ENCODE results near the gene GSK3B. TPM values are rescaled to one million over a fixed set of nuclear protein-coding genes. Genes with fewer than 3 reads are reported as not detected.

Gene GSK3B
- total RNA-seq, 2 donors from 2014 or later = 57.3 to 59.8 TPM

- peaks cover 3% of the 10 kb centered on the region for H3K4me1 Mint-ChIP-seq
- no peak overlapping the region for H3K4me3 Mint-ChIP-seq
- H3K27ac Mint-ChIP-seq = peak overlapping the region; percentile 7
- no peak for TF ChIP-seq CTCF (conservative IDR thresholded peaks at IDR 0.05)
- Histone ChIP-seq H3K27me3 (ENCODE audit: control insufficient read depth, insufficient read depth, low read length, poor library complexity, severe bottlenecking) (no peaks in the 10 kb centered on the region), H3K9ac (ENCODE audit: extremely low read depth, low read length, poor library complexity, severe bottlenecking) (no peak overlapping the region), H3K36me3 (ENCODE audit: control insufficient read depth, insufficient read depth, low read length) (no peaks in the 10 kb centered on the region), H3K4me3 (ENCODE audit: low read length) (no peak overlapping the region), H3K9me3 (ENCODE audit: control insufficient read depth, low read length) (peaks cover 7% of the 10 kb centered on the region), H3K4me1 (ENCODE audit: control insufficient read depth, insufficient read depth, low read length) (no peaks in the 10 kb centered on the region), H3K27ac (ENCODE audit: low read depth, low read length) (no peak overlapping the region)
- DNase-seq = no peak
- peaks cover 5% of the 10 kb centered on the region for H3K9me3 Mint-ChIP-seq
- H3K27me3 Mint-ChIP-seq (ENCODE audit: insufficient read depth) = no peaks in the 10 kb centered on the region
- H3K36me3 Mint-ChIP-seq (ENCODE audit: low read depth) = no peaks in the 10 kb centered on the region
- 84% methylated on average over 2 of the region's 2 CpGs; no CpG with 5 or more reads in 1 of the 2 experiments for WGBS, 2 experiments (ENCODE audit: insufficient coverage in 1 of 2, insufficient read length in 1 of 2)
These were observed 314.4 kb downstream of the GSK3B start for GRCh38 chr3:119779731-119780383.

- Histone ChIP-seq H3K9ac (ENCODE audit: extremely low read depth, low read length, poor library complexity, severe bottlenecking) (no peak overlapping the region), H3K4me3 (ENCODE audit: low read length) (no peak overlapping the region), H3K4me1 (ENCODE audit: control insufficient read depth, insufficient read depth, low read length) (no peaks in the 10 kb centered on the region), H3K27me3 (ENCODE audit: control insufficient read depth, insufficient read depth, low read length, poor library complexity, severe bottlenecking) (no peaks in the 10 kb centered on the region), H3K9me3 (ENCODE audit: control insufficient read depth, low read length) (peaks cover 7% of the 10 kb centered on the region), H3K36me3 (ENCODE audit: control insufficient read depth, insufficient read depth, low read length) (no peaks in the 10 kb centered on the region), H3K27ac (ENCODE audit: low read depth, low read length) (no peak overlapping the region)
- Mint-ChIP-seq H3K4me3 (no peak overlapping the region), H3K9me3 (peaks cover 5% of the 10 kb centered on the region), H3K4me1 (peaks cover 4% of the 10 kb centered on the region), H3K36me3 (ENCODE audit: low read depth) (no peaks in the 10 kb centered on the region), H3K27me3 (ENCODE audit: insufficient read depth) (no peaks in the 10 kb centered on the region), H3K27ac (no peak overlapping the region)
- no peak for DNase-seq
- WGBS, 2 experiments (ENCODE audit: insufficient coverage in 1 of 2, insufficient read length in 1 of 2) = 95 to 98% methylated on average over 2 of the region's 2 CpGs
- TF ChIP-seq CTCF (conservative IDR thresholded peaks at IDR 0.05) = no peak
These were observed 315.4 kb downstream of the GSK3B start for GRCh38 chr3:119778811-119779210.

- H3K9me3 ChIP-seq (ENCODE audit: control insufficient read depth, low read length) = peaks cover 7% of the 10 kb centered on the region
- no peaks in the 10 kb centered on the region for H3K4me1 ChIP-seq (ENCODE audit: control insufficient read depth, insufficient read depth, low read length)
- H3K36me3 ChIP-seq (ENCODE audit: control insufficient read depth, insufficient read depth, low read length) = no peaks in the 10 kb centered on the region
- no peaks in the 10 kb centered on the region for H3K27me3 ChIP-seq (ENCODE audit: control insufficient read depth, insufficient read depth, low read length, poor library complexity, severe bottlenecking)
- no peak overlapping the region for H3K4me3 Mint-ChIP-seq
- TF ChIP-seq CTCF (conservative IDR thresholded peaks at IDR 0.05) = no peak
- H3K9ac ChIP-seq (ENCODE audit: extremely low read depth, low read length, poor library complexity, severe bottlenecking) = no peak overlapping the region
- peaks cover 5% of the 10 kb centered on the region for H3K9me3 Mint-ChIP-seq
- no peak overlapping the region for H3K4me3 ChIP-seq (ENCODE audit: low read length)
- no peak overlapping the region for H3K27ac Mint-ChIP-seq
- H3K36me3 Mint-ChIP-seq (ENCODE audit: low read depth) = no peaks in the 10 kb centered on the region
- H3K4me1 Mint-ChIP-seq = peaks cover 4% of the 10 kb centered on the region
- no CpG with 5 or more reads among the region's 1 CpG for WGBS, 2 experiments (ENCODE audit: insufficient coverage in 1 of 2, insufficient read length in 1 of 2)
- no peaks in the 10 kb centered on the region for H3K27me3 Mint-ChIP-seq (ENCODE audit: insufficient read depth)
- H3K27ac ChIP-seq (ENCODE audit: low read depth, low read length) = no peak overlapping the region
- no peak for DNase-seq
These were observed 316.1 kb downstream of the GSK3B start for GRCh38 chr3:119778176-119778575.
